Lung (tissue), 12 donors: ENCODE results near the gene SPATA32. TPM values are rescaled to one million over a fixed set of nuclear protein-coding genes. Genes with fewer than 3 reads are reported as not detected.

Experiments used
- ATAC-seq: fragments of 200-7000 bp; cut with Tn5 transposase; one replicate; pipeline ENCODE4 v1.9.1; 2020; ENCODE audit warnings: moderate number of reproducible peaks; ENCODE audit not compliant: insufficient read depth, low FRiP score
- DNase-seq, 3 donors: peaks; one replicate each; pipeline ENCODE4 v3.0.0-alpha.2; 2013 to 2017
- H3K27ac ChIP-seq, 2 donors: one replicate each; pipeline ENCODE4 v1.5.1; 2013; ENCODE audit warnings: mild to moderate bottlenecking in 2 of 2, moderate library complexity in 2 of 2, control low read depth in 1 of 2, inconsistent platforms in 1 of 2, low read depth in 1 of 2, low read length in 1 of 2
- H3K27me3 ChIP-seq, 3 donors: one replicate each; pipeline ENCODE4 v1.5.1; 2013; ENCODE audit warnings: low read length in 2 of 3; ENCODE audit not compliant: control insufficient read depth in 3 of 3, insufficient read depth in 3 of 3
- H3K36me3 ChIP-seq, 4 donors: one replicate each; pipeline ENCODE4 v1.5.1; 2013; ENCODE audit warnings: low read length in 4 of 4, mild to moderate bottlenecking in 1 of 4, moderate library complexity in 1 of 4; ENCODE audit not compliant: control insufficient read depth in 4 of 4, insufficient read depth in 4 of 4
- H3K4me1 ChIP-seq, 5 donors: one replicate each; pipeline ENCODE4 v1.5.1; 2013; ENCODE audit warnings: low read length in 5 of 5, mild to moderate bottlenecking in 2 of 5, moderate library complexity in 1 of 5; ENCODE audit not compliant: control insufficient read depth in 5 of 5, insufficient read depth in 5 of 5
- H3K4me3 ChIP-seq: one replicate; pipeline ENCODE4 v1.5.1; 2013; ENCODE audit warnings: mild to moderate bottlenecking, control low read depth, moderate library complexity
- H3K9ac ChIP-seq, 2 donors: one replicate each; pipeline ENCODE4 v1.5.1; 2013; ENCODE audit warnings: low read length in 2 of 2, control low read depth in 1 of 2; ENCODE audit not compliant: insufficient read depth in 1 of 2
- H3K9me3 ChIP-seq, 4 donors: one replicate each; pipeline ENCODE4 v1.5.1; 2013; ENCODE audit warnings: low read length in 3 of 4, mild to moderate bottlenecking in 1 of 4, moderate library complexity in 1 of 4; ENCODE audit not compliant: control insufficient read depth in 4 of 4, insufficient read depth in 3 of 4
- CTCF ChIP-seq: IDR thresholded peaks from 2 replicates; pipeline ENCODE4 v1.5.1; 2012; ENCODE audit warnings: mild to moderate bottlenecking; ENCODE audit errors: control extremely low read depth, extremely low read depth
- WGBS, 2 donors: extraction: QIAGEN DNeasy Blood & Tissue Kit; methylation state at CpG; one replicate each; pipeline ENCODE4 v1.1.7; 2013; 5-methylcytosine and 5-hydroxymethylcytosine counted together
- polyA plus RNA-seq, 2 donors: library from polyadenylated mRNA; stranded (reverse); fragments of 200-250 nt; gene quantifications; one replicate each; pipeline ENCODE4 v1.2.1, GENCODE V29; 2013
- total RNA-seq, 2 donors: library from RNA; depleted of rRNA in 1 of 2; stranded (reverse); fragments of >200 nt in 1 of 2; gene quantifications; one replicate each; pipeline ENCODE4 v1.2.1, GENCODE V29; 2014 to 2021
- donor health status: control.
- donor health status: control.
- donor health status: Bipolar disorder and iron deficiency.
- donor health status: healthy.
- donor health status: DM: yes; HTN: yes; CAD: no.

Gene SPATA32
- total and polyA plus RNA-seq, 4 donors, result 0.08 to 0.40 (median 0.21) TPM; not detected in 1

- no peak for TF ChIP-seq CTCF
- WGBS, 2 donors, result 52 to 69% methylated on average over 12 of the region's 12 CpGs
- Histone ChIP-seq H3K36me3 (no peaks in the 10 kb centered on the region), H3K27me3 (peaks cover 0 to 36% (median 18%) of the 10 kb centered on the region in 3 donors), H3K27ac (peak overlapping the region in 1 of 2 donors; percentile 77), H3K9ac (no peak overlapping the region), H3K4me3 (no peak overlapping the region), H3K4me1 (peaks cover 0 to 12% (median 5%) of the 10 kb centered on the region in 5 donors), H3K9me3 (no peaks in the 10 kb centered on the region)
- ATAC-seq (no peak), DNase-seq (no peak)
These were observed 38.1 kb downstream of the SPATA32 start for GRCh38 chr17:45223539-45224528.

DNA sequence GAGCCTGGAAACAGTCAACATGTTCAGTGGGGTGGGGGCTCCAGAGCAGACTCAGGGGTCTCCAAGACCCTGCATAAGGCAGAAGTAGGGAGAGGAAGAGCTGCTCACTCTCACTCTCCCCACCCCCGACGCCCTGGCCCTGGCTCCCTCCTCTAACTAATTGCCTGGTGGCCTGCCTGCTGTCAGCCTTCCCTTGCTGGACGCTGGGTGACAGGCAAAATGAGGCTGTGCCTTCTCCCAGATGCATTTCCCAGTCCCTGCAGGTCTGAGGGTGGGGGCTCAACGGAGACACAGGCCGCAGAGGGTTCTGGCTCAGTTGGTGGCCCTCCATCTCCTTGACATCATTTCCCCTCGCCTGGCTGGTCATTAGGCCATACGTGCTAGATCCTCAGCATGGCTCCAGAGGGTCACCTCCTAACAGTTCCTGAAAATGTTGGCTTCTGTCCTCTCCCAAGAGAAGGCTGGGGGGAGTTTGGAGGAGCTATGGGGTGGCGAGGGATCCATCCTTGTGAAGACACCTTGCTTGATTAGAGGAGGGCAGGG, 38.8 kb downstream of the SPATA32 start:
- WGBS, 2 donors, result 47 to 56% methylated on average over 8 of the region's 8 CpGs
- no peaks in the 10 kb centered on the region for H3K9me3 ChIP-seq
- H3K36me3 ChIP-seq, result no peaks in the 10 kb centered on the region
- peaks cover 0 to 36% (median 18%) of the 10 kb centered on the region in 3 donors for H3K27me3 ChIP-seq
- DNase-seq, result no peak
- peak overlapping the region in 1 of 2 donors; percentile 57 for H3K27ac ChIP-seq
- peaks cover 0 to 7% (median 0%) of the 10 kb centered on the region in 5 donors for H3K4me1 ChIP-seq
- no peak for TF ChIP-seq CTCF
- peak overlapping the region; percentile 2 for H3K4me3 ChIP-seq
- ATAC-seq, result no peak
- no peak overlapping the region for H3K9ac ChIP-seq

- peak overlapping the region in 1 of 2 donors; percentile 57 for H3K27ac ChIP-seq
- no peak for DNase-seq
These were observed 39.5 kb downstream of the SPATA32 start for GRCh38 chr17:45222289-45222995.

More at GRCh38 chr17:45222289-45222995, 39.5 kb downstream of the SPATA32 start:
- ATAC-seq, result no peak
- no peak overlapping the region for H3K9ac ChIP-seq
- peaks cover 0 to 7% (median 0%) of the 10 kb centered on the region in 5 donors for H3K4me1 ChIP-seq
- WGBS, 2 donors, result 8 to 19% methylated on average over 31 to 33 of the region's 33 CpGs
- no peaks in the 10 kb centered on the region for H3K36me3 ChIP-seq
- H3K27me3 ChIP-seq, result peaks cover 0 to 36% (median 18%) of the 10 kb centered on the region in 3 donors
- TF ChIP-seq CTCF, result no peak
- no peaks in the 10 kb centered on the region for H3K9me3 ChIP-seq
- peak overlapping the region; percentile 39 for H3K4me3 ChIP-seq
